Psoas muscle (tissue), 8 donors: Measurements from ENCODE around the gene MRM2. TPM values are rescaled to one million over a fixed set of nuclear protein-coding genes. Genes with fewer than 3 reads are reported as not detected.

ENCODE experiments used
- ATAC-seq, 4 donors: fragments of 200-7000 bp; cut with Tn5 transposase; one replicate each; pipeline ENCODE4 v1.9.1; 2020; ENCODE audit warnings: moderate library complexity in 3 of 4, mild to moderate bottlenecking in 2 of 4
- DNase-seq, 2 donors: peaks; one replicate each; pipeline ENCODE4 v3.0.0-alpha.2; 2020
- H3K27ac ChIP-seq: fragments of 200-600 bp; one replicate; pipeline ENCODE4 v1.8.0; 2022
- H3K27me3 ChIP-seq, 3 donors: fragments of 200-600 bp in 1 of 3; one replicate each; pipeline versions ENCODE4 v1.6.1 to v1.8.0; 2013 to 2022; ENCODE audit warnings: low read length in 2 of 3, mild to moderate bottlenecking in 2 of 3, moderate library complexity in 1 of 3; ENCODE audit not compliant: insufficient read depth in 3 of 3
- H3K36me3 ChIP-seq, 2 donors: fragments of 200-600 bp in 1 of 2; one replicate each; pipeline versions ENCODE4 v1.6.1 to v1.8.0; 2013 to 2022; ENCODE audit warnings: low read depth in 1 of 2, mild to moderate bottlenecking in 1 of 2, moderate library complexity in 1 of 2; ENCODE audit not compliant: insufficient read depth in 1 of 2
- H3K4me1 ChIP-seq: fragments of 200-600 bp; one replicate; pipeline ENCODE4 v1.8.0; 2022
- H3K4me3 ChIP-seq: fragments of 200-600 bp; one replicate; pipeline ENCODE4 v1.8.0; 2022; ENCODE audit warnings: mild to moderate bottlenecking
- H3K9me3 ChIP-seq: fragments of 200-600 bp; one replicate; pipeline ENCODE4 v1.8.0; 2022
- WGBS, 3 donors: extraction: QIAGEN DNeasy Blood & Tissue Kit; methylation state at CpG; one replicate each; pipeline versions ENCODE4 v1.1.6 to v1.1.7; 2013; 5-methylcytosine and 5-hydroxymethylcytosine counted together
- intact Hi-C, 2 donors: fragments of 100-400 bp; cut with DNase I; formaldehyde crosslinking; loops; one replicate each; pipeline versions ENCODE4 v1.11.0 to v1.14.2; 2022
- polyA plus RNA-seq, 3 donors: library from polyadenylated mRNA; stranded (reverse); fragments of 200-250 nt; gene quantifications; one replicate each; pipeline ENCODE4 v1.2.3, GENCODE V29; 2013
- total RNA-seq, 4 donors: library from RNA; stranded (reverse); fragmentation: NEBNext Ultra II Directional in 2 of 4; extraction: Animal tissue kit (Norgen Biotek cat#: 25700) in 2 of 4; gene quantifications; one replicate each; pipeline versions ENCODE4 v1.2.1 to v1.2.4, GENCODE V29; 2021 to 2023
- TF ChIP-seq, protein P1 (sequence below): fragments of 200-600 bp; IDR thresholded peaks from one replicate; pipeline ENCODE4 v1.8.0; 2022; ENCODE audit warnings: antibody characterized with exemption
- donor health status: healthy with polysubstance abuse.
- donor health status: DM: no; HTN: no; CAD: no; lungs with moderate emphysema.
- donor health status: Bipolar disorder and iron deficiency.
- donor health status: healthy.
- donor health status: DM: yes; HTN: yes; CAD: no.
- donor health status: DM: no; HTN: no; CAD: no.
- donor health status: DM: no; HTN: no; CAD: no.
- donor health status: DM: yes; HTN: yes; CAD: no.

The MRM2 gene
- total and polyA plus RNA-seq, 7 donors = 15.9 to 53.0 (median 21.6) TPM

- Histone ChIP-seq H3K4me3 (no peak overlapping the region), H3K4me1 (peaks cover 25% of the 10 kb centered on the region), H3K27me3 (no peaks in the 10 kb centered on the region), H3K27ac (peak overlapping the region; percentile 75), H3K9me3 (no peaks in the 10 kb centered on the region), H3K36me3 (peaks cover 0 to 65% of the 10 kb centered on the region in 2 donors)
- TF ChIP-seq, protein P1, sequence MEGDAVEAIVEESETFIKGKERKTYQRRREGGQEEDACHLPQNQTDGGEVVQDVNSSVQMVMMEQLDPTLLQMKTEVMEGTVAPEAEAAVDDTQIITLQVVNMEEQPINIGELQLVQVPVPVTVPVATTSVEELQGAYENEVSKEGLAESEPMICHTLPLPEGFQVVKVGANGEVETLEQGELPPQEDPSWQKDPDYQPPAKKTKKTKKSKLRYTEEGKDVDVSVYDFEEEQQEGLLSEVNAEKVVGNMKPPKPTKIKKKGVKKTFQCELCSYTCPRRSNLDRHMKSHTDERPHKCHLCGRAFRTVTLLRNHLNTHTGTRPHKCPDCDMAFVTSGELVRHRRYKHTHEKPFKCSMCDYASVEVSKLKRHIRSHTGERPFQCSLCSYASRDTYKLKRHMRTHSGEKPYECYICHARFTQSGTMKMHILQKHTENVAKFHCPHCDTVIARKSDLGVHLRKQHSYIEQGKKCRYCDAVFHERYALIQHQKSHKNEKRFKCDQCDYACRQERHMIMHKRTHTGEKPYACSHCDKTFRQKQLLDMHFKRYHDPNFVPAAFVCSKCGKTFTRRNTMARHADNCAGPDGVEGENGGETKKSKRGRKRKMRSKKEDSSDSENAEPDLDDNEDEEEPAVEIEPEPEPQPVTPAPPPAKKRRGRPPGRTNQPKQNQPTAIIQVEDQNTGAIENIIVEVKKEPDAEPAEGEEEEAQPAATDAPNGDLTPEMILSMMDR = no peak
- WGBS, 3 donors = 96% methylated on average over 13 of the region's 13 CpGs
- intact Hi-C loops = no loop called here
- ATAC-seq (no peak), DNase-seq (no peak)
These were observed 16.2 kb downstream of the MRM2 start for GRCh38 chr7:2225830-2226229.

GRCh38 chr7:2225336-2225735 is 16.7 kb downstream of the MRM2 start:
- peak; percentile 17 to 58 (median 38) for ATAC-seq
- Histone ChIP-seq H3K9me3 (no peaks in the 10 kb centered on the region), H3K36me3 (peaks cover 0 to 70% of the 10 kb centered on the region in 2 donors), H3K4me1 (peaks cover 22% of the 10 kb centered on the region), H3K27me3 (no peaks in the 10 kb centered on the region), H3K27ac (peak overlapping the region; percentile 75), H3K4me3 (no peak overlapping the region)
- TF ChIP-seq, protein P1 = no peak
- DNase-seq = no peak
- 60 to 79% (median 67%) methylated on average over 14 of the region's 14 CpGs for WGBS, 3 donors
- intact Hi-C loops = no loop called here

- WGBS, 3 donors = 29 to 37% (median 33%) methylated on average over 4 of the region's 4 CpGs
- DNase-seq (peak in 1 of 2 donors; percentile 73), ATAC-seq (peak; percentile 88 to 94 (median 91))
- TF ChIP-seq, protein P1 = no peak
- H3K36me3 ChIP-seq = peaks cover 0 to 74% of the 10 kb centered on the region in 2 donors
- intact Hi-C loops = no loop called here
- H3K4me1 ChIP-seq = peaks cover 22% of the 10 kb centered on the region
- peak overlapping the region; percentile 15 for H3K4me3 ChIP-seq
- H3K27ac ChIP-seq = peak overlapping the region; percentile 75
- no peaks in the 10 kb centered on the region for H3K27me3 ChIP-seq
- H3K9me3 ChIP-seq = no peaks in the 10 kb centered on the region
These were observed 17.1 kb downstream of the MRM2 start for GRCh38 chr7:2224934-2225333.

DNA sequence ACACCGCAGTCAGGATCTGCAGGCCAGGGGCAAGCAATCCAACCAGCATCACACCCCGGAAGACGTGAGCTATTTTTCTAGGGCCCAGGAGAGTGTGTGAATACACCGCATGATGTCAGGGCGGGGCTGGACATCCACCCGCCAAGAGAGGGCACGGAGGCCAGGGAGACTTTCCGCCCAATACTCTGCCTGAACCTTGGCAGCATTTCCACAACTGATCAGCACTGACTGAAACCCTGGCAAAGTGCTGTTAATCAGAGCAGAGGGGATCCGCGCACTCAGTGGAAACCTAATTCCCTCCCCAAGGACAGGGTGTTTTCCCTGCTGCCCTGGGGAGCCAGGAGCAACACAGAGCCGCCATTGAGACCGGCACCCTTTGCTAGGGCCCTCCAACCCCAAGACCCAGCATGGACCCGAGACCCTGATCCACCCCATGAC is 17.5 kb downstream of the MRM2 start:
- no peaks in the 10 kb centered on the region for H3K27me3 ChIP-seq
- intact Hi-C loops = no loop called here
- peaks cover 0 to 70% of the 10 kb centered on the region in 2 donors for H3K36me3 ChIP-seq
- WGBS, 3 donors = 35 to 65% (median 41%) methylated on average over 13 of the region's 13 CpGs
- H3K4me3 ChIP-seq = peak overlapping the region; percentile 15
- ATAC-seq (peak; percentile 46 to 79 (median 67)), DNase-seq (no peak)
- peaks cover 22% of the 10 kb centered on the region for H3K4me1 ChIP-seq
- H3K27ac ChIP-seq = peak overlapping the region; percentile 75
- TF ChIP-seq, protein P1 = no peak
- no peaks in the 10 kb centered on the region for H3K9me3 ChIP-seq

DNA sequence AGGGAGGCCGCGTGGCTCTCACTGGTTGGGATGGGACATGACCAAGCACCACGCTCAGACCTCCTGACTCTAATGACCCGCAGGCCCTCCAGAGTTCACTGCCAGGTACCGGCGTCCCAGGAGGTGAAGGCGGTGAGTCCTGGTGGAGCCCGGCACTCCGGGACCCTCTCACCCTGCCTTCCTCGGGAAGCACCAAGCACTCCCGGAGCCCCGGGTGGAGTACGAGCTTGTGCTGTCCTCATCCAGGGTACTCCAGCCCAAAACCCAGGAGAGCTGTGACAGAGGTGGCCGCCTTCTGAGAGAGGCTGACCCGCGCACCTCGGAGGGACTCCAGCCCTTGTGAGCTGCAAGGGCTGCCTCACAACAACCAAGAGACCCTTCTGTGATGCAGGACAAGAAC is 18.7 kb downstream of the MRM2 start:
- WGBS, 3 donors = 93 to 96% (median 95%) methylated on average over 17 of the region's 17 CpGs
- intact Hi-C loops = no loop called here
- Histone ChIP-seq H3K27ac (no peak overlapping the region), H3K9me3 (no peaks in the 10 kb centered on the region), H3K27me3 (no peaks in the 10 kb centered on the region), H3K36me3 (peaks cover 0 to 67% of the 10 kb centered on the region in 2 donors), H3K4me1 (peaks cover 22% of the 10 kb centered on the region), H3K4me3 (no peak overlapping the region)
- ATAC-seq (no peak), DNase-seq (no peak)
- TF ChIP-seq, protein P1 = no peak
